T1000 (cell line): ENCODE measurements around the gene IGFLR1.
A peak's percentile ranks its signal among the peaks of the same experiment; 100 is the strongest.
"Not testable (repeated sequence)": the region's sequence is repeated elsewhere in the genome, so short reads cannot be mapped to it uniquely, and the experiment has no call there.

Experiments used
- DNase-seq: peaks from one replicate; lab custom pipeline; 2025; ENCODE audit warnings: mixed read lengths; lab: John Stamatoyannopoulos, UW

Gene IGFLR1

DNA sequence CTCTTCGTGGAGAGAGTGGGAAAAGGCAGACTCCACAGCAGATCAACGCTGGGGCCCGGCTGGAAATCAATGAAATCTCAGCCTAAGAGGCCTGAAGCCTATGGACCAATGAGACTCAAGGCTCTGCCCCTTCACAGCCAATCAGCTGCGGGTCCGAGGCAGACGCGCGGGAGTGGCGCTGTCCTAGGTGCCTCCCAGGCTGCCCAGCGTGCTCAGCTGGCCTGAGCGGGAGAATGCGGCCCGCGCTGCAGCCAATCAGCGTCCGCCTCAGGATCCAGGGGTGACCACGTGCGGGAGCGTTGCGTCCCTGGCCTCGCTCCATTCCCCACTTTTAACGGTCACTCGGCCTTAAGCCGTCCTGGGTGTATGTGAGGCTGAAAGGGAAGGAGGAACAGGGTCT lies 38.0 kb downstream of the IGFLR1 start, which contains the start of gene ZBTB32:
Gene ZBTB32, plus strand, starts transcription at position 341 of the 400 bp plus-strand sequence. CDS start 10,069 bp downstream, outside the sequence.
- no peak for DNase-seq

DNA sequence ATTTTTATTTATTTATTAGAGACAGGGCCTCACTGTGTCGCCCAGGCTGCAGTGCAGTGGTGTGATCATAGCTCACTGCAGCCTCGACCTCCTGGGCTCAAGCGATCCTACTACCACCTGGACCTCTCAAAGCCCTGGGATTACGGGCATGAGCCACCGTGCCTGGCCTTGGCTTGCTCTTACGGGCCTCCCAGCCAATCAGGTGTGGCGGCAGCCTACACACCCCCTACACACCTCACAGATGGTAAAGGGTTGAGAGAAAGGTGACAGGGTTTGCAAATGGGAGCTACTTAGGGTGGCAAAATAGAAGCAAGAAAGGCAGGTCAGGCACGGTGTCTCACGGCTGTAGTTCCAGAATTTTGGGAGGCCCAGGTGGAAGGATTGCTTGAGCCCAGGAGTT lies 38.9 kb downstream of the IGFLR1 start:
- DNase-seq = no peak

DNA sequence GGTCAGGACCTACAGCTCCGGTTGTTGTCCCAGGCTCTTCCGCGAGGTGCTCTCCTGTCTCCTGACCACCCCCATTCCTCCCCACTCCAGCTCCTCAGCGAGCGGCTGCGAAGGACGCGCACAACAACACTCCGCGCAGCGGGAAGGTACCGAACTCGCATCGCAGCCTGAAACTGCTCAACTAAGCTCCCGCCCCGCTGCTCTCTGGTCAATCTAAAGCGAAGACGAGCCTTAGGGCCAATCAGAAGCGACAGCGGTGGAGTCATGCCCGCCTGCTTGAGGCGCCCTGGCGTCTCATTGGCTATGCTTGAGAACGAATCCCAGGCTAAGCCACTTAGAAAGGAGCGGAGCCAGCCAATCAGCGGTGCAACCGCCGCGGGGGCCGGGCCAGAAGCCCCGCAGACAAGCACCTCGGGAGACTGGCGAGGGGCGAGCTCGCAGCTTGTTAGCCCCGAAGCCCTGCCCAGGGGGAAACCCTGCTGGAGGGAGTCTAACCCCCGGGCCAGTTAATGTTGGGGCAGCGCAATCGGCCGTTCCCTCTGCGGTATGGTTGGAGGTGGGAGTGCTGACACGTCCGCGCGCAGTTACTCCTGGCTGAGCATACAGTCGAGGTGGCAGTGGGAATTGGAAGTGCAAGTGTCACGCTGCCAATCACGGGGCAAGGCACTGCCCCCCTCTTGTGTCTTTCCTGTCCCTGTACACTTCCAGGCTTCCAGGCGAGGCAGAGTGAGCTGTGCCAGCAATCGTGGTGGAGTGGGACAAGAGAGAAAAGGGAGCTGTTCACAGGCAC lies 39.8 kb downstream of the IGFLR1 start:
- peak; percentile 69 for DNase-seq

DNA sequence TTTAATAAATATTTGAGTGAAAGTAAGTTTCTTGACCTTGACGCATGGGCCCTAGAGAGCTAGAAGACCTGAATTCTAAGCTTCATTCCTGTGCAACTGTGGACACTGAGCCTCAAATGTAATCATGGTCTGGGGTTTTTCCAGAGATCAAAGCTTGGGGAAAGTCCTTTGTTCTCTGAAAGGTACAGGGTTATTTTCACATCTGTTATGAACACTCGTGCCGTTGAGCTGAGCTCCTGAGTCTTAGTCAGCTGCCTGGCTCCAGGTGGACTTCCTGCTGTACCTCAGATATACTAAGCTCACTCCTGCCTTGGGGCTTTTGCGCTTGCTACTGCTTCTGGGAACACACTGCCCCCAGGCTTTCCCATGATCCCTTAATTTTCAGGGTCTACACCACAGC lies 45.4 kb downstream of the IGFLR1 start:
- no peak for DNase-seq

DNA sequence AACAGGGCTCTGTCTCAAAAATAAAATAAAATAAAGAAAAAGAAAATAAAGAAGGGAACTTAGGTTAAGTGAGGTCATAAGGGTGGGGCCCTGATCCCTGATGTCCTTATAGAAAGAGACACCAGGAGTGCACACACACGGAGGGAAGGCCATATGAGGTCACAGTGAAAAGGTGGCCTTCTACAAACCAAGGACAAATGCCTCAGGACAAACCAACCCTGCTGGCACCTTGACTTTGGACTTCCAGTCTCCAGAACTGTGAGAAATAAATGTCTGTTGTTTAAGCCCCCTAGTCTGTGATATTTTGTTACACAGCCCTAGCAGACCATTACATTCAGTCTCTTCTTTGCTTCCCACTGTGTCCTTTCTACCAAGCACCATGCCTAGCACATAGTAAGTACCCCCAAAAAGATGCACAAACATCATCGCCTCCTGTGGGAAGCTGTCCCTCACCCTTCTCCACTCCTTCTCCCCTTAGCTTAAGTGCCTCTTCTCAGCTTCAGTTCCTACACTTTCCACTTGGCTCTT lies 46.3 kb downstream of the IGFLR1 start:
- DNase-seq = no peak

DNA sequence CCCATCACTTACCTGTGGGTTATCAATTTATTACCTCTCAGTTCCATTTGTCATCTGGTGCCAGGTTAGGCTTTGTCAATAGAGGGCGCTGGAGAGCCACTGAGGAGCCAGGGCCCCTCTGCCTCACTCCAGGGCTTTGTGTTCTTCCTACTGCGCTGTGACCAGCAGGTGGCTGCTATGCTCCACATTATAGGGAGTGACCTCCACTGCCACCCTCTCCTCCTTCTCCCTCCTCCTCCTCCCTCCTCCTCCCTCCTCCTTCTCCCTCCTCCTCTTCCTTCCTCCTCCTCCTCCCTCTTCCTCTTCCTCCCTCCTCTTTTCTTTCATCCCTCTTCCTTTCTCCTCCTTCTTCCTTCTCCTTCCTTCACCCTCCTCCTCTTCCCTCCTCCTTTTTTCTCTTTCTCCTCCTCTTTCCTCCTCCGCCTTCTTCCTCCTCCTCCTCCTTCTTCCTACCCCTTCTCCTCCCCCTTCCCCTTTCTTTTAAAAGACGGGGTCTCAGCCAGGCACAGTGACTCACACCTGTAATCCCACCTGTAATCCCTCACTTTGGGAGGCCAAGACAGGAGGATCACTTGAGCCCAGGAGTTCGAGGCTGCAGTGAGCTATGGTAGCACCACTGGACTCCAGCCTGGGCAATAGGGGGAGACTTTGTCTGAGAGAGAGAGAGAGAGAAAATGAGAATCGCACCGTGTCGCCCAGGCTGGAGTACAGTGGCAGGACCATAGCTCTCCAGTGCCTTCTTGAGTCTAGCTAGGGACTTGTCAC lies 48.2 kb downstream of the IGFLR1 start:
- peak; percentile 43 for DNase-seq

DNA sequence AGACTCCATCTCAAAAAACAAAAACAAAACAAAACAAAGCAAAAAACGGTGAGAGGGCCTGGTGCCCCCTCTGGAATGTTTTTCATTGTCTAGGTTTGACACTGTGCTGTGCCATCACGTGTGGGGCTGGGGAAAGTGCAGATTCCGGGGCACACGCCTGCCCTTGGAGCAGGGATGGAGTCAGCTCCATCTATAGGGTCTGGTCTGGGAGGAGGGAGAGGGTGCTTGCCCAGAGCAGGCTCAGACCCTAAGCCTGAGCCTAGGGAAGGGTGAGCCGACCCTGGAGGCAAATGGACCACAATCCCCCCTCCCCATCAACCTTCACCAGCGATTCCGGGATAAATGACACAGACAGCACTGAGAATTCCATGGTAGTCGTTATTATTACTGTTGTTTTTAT lies 48.8 kb downstream of the IGFLR1 start:
- DNase-seq = no peak

DNA sequence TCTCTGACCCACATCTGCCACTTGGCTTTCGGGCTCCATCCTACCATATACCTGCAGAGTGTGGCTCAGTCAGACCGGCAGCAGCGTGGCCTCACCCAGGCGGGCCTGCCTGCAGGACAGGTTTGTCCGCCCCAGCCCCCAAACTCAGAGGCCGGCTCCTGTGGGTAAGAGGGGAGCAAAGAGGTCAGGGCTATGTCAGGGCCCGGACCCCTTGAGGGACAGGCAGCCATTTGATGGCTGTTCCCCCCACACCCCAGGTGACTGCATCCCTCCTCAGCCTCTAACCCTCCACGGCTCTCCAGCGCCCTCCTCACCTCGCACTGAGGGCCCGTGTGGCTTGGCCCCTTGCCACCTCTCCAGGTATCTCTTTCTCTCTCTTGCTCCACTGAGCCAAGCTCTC lies 50.2 kb downstream of the IGFLR1 start:
- DNase-seq = no peak

DNA sequence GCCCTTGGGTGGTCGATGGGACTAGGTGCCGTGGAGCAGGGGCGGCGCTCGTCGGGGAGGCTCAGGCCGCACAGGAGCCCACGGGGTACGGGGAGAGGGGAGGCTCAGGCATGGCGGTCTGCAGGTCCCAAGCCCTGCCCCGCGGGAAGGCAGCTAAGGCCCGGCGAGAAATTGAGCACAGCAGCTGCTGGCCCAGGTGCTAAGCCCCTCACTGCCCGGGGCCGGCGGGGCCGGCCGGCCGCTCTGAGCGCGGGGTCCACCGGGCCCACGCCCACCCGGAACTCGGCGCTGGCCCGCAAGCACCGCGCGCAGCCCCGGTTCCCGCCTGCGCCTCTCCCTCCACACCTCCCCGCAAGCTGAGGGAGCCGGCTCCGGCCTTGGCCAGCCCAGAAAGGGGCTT lies 51.1 kb downstream of the IGFLR1 start:
- DNase-seq = not testable (repeated sequence)

DNA sequence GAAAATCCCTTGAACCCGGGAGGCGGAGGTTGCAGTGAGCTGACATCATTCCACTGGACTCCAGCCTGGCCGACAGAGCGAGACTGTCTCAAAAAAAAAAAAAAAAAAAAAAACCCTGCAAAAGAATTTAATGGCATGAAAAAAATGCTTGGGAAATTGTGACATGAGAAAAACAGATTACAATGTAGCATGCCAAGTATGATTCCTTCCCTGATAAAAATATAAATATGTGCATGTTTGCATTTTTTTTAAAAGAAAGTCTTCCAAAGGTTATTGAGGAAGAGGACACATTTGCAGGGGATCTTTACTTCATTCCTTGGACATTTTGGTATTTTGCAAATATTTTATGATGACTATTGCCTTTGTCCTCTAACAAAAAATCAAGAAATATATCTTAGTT lies 52.4 kb downstream of the IGFLR1 start:
- no peak for DNase-seq
